CD4-positive, alpha-beta T cell treated with Interferon alpha-2 for 1 hour (primary cell): Measurements from ENCODE around the gene DIP2A.
A peak's percentile ranks its signal among the peaks of the same experiment; 100 is the strongest.
"Not testable (repeated sequence)": the region's sequence is repeated elsewhere in the genome, so short reads cannot be mapped to it uniquely, and the experiment has no call there.

ENCODE experiments used
- DNase-seq, 2 donors: peaks; one replicate each; pipeline ENCODE4 v3.0.0-alpha.2; 2020 to 2022

Gene DIP2A

GRCh38 chr21:46426313-46427046 lies 32.2 kb upstream of the DIP2A start:
- DNase-seq, result no peak

GRCh38 chr21:46427516-46427915 lies 31.2 kb upstream of the DIP2A start:
- DNase-seq, result no peak

- DNase-seq, result no peak
Observed at GRCh38 chr21:46428286-46428685, 30.4 kb upstream of the DIP2A start.

GRCh38 chr21:46428987-46429710 lies 29.5 kb upstream of the DIP2A start:
- no peak for DNase-seq

GRCh38 chr21:46429754-46430681 lies 28.7 kb upstream of the DIP2A start:
- DNase-seq, result no peak

- DNase-seq, result no peak
Observed at GRCh38 chr21:46431448-46431847, 27.2 kb upstream of the DIP2A start.

- peak in 1 of 2 donors; percentile 22 for DNase-seq
Observed at GRCh38 chr21:46431884-46432488, 26.7 kb upstream of the DIP2A start.

- not testable (repeated sequence) for DNase-seq
Observed at GRCh38 chr21:46433116-46433515, 25.6 kb upstream of the DIP2A start.

GRCh38 chr21:46434322-46434958 lies 24.3 kb upstream of the DIP2A start:
- DNase-seq, result no peak

- DNase-seq, result no peak
Observed at GRCh38 chr21:46435786-46436227, 22.9 kb upstream of the DIP2A start.

GRCh38 chr21:46436621-46437020 lies 22.1 kb upstream of the DIP2A start:
- no peak for DNase-seq

- DNase-seq, result no peak
Observed at GRCh38 chr21:46437096-46437498, 21.6 kb upstream of the DIP2A start.

GRCh38 chr21:46437511-46437910 lies 21.2 kb upstream of the DIP2A start:
- DNase-seq, result no peak

- DNase-seq, result no peak
Observed at GRCh38 chr21:46438241-46438640, 20.4 kb upstream of the DIP2A start.

- DNase-seq, result no peak
Observed at GRCh38 chr21:46439906-46440305, 18.8 kb upstream of the DIP2A start.

- DNase-seq, result no peak
Observed at GRCh38 chr21:46441331-46441730, 17.4 kb upstream of the DIP2A start.

- no peak for DNase-seq
Observed at GRCh38 chr21:46441961-46442498, 16.7 kb upstream of the DIP2A start.

- no peak for DNase-seq
Observed at GRCh38 chr21:46442938-46443337, 15.8 kb upstream of the DIP2A start.

- DNase-seq, result no peak
Observed at GRCh38 chr21:46443910-46444309, 14.8 kb upstream of the DIP2A start.

GRCh38 chr21:46448108-46448507 lies 10.6 kb upstream of the DIP2A start:
- DNase-seq, result no peak

GRCh38 chr21:46448855-46449254 lies 9.8 kb upstream of the DIP2A start:
- DNase-seq, result peak in 1 of 2 donors; percentile 13

- DNase-seq, result no peak
Observed at GRCh38 chr21:46452710-46453109, 6.0 kb upstream of the DIP2A start.
